GM21717 (cell line): ENCODE measurements around the gene ADRM1.

Experiments used
- ATAC-seq: cut with Tn5 transposase; IDR thresholded peaks from one replicate; pipeline ENCODE4 v1.9.1; 2021; ENCODE audit warnings: mild to moderate bottlenecking, moderate library complexity; ENCODE audit not compliant: unreplicated experiment

ADRM1 gene

DNA sequence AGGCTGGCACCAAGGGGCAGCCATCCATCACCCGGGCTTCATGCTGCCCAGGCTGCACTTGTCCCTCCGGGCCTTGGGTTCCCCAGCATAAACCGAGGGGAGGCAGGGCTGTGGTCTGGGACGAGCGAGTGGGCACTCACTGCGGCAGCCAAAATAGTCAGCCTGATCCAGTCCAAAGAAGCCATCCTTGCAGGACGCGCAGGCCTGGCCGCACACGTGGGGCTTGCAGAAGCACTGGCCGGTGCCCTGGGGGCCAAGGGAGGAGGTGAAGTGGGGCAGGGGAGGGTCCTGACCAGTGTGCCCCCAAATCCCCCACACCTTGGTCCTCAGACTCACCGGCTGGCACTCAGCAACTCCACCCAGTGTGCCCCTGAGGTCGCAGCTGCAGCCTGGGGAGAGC lies 32.1 kb downstream of the ADRM1 start:
- ATAC-seq: no peak

DNA sequence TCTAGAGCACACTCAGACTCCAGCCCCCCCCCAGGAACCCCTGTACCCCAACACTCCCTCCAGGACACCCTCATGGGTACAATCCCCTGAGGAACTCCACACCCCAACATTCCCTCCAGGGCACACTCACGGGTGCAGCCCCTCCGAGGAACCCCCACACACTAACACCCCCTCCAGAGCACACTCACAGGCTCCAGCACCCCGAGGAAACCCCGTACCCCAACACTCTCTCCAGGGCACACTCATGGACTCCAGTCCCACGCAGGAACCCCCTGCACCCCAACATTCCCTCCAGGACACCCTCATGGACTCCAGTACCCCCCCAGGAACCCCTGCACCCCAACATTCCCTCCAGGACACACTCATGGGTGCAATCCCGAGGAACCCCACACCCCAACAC lies 32.7 kb downstream of the ADRM1 start:
- ATAC-seq: no peak

DNA sequence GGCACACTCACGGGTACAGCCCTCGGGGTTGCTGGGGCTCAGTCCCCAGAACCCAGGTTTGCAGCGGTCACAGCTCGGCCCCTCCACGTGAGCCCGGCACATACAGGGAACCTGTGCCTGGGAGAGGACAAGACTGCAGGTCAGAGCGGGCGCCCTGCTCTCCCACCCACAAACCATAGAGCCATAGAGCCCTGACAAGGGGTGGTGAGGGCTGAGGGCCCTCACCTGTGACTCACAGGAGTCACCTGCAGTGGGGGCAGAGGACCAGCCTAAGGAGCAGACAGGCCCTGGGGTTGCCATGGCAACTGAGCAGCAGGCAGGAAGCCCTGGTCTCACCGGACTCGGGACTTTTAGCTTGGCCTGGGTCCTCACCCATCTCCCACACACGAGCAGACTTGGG lies 33.5 kb downstream of the ADRM1 start:
- ATAC-seq: no peak

DNA sequence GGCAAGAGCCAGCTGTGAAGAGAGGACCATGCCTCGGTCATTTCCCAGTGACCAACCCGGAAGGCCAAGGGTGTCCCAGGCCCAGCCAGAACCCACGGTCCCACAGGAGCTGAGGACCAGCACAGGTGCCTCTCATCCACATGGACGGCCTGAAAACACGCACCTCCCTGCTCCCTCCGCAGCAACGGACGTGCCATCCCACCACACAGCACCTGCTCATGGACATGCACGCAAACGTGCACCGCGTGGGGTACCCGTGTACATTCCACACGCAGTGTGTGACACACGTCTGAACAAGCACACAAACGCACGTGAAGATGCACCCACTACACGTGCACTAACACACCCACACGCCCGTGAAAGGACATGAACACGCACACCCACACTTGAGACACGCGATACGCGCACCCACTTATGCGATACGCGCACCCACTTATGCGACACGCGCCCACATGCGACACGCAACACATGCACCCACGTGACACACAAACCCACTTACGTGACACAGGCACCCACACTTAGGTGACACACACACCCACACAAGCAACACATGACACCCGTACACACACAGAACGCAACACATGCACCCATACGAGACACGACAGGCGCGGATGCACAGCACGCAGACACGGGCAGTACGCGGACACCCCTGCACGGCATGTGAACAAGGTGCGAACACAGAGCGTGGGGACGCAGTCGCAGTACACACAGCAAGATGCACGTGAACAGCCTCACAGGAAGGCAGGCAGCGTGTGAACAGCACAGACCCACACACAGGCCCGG lies 34.2 kb downstream of the ADRM1 start:
- no peak for ATAC-seq

DNA sequence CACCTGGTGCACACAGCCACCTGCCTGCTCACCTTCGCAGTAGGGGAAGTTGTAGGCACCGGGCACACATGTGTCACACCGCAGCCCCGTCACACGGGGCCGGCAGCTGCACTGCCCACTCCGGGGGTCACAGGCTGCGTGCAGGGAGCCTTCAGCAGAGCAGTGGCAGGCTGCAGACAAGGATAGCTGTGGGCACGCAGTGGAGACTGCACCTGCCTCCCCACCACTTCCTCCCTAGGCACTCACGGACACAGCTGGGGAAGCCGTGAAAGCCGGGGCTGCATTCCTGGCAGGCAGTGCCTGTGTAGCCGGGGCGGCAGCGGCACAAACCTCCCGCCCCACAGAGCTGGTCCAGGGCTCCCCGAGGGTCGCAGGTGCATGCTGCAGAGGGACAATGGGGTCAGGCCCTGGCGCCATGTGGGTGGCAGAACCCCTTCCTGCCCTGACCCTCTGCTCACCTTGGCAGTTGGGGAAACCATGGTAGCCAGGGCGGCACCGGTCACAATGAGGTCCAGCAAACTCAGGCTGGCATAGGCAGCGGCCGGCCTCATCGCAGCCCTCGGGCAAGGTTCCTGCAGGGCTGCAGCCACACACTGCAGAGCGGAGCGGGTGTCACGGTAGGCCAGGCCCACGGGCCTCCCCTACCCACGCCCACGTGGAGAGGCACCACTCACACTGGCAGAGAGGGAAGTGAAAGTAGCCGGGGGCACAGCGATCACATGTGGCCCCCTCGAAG lies 34.9 kb downstream of the ADRM1 start:
- ATAC-seq: peak; percentile 36

DNA sequence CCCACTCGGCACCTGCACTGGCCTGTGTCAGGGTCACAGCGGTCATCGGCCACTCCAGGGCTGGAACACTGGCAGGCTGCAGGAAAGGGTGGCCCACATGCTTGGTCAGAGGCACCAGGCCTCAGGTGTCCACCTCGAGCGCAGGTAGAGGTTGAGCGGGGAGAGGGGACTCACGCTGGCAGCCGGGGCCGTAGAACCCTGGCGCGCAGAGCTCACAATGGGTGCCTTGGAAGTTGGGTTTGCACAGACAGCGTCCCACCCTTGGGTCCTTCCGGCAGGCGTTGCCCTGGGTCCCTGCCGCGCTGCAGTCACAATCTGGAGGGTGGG lies 35.5 kb downstream of the ADRM1 start:
- no peak for ATAC-seq

DNA sequence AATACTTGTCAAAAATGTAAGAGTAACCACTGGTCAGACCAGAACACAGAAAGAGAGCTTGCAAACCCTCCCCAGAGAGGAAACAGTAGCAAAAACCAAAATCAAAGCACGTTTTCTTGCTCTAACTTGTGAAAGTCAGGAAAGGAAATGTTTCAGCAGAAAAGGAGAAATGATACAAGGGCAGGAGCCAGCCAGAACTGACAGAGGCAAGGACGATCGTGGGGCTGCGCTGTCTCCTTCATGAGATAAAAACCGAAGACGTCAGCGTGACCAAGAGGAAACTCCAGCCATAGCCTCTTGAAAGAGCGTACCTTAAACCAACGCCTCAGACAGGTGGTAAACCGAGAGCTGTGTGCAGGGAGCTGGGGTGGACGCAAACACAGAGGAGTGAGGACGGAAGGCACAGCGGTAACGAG lies 36.9 kb downstream of the ADRM1 start:
- peak; percentile 67 for ATAC-seq

DNA sequence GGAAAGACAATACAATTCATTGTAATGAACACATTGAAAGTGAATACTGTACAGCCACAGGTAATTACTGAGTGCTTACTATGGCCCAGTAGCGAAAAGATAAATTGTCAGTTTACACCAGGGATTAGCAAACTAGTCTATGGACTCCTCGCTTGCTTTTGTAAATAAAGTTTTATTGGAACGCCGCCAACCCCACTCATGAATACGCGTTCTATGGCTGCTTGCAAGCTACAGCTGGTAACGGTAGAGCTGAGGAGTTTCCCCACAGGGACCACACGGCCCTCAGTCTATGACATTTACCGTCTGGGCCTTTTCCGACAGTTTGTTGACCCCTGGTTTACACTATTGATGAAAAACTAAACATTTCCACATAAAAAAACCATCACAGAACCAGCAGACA lies 40.1 kb downstream of the ADRM1 start:
- ATAC-seq: no peak

DNA sequence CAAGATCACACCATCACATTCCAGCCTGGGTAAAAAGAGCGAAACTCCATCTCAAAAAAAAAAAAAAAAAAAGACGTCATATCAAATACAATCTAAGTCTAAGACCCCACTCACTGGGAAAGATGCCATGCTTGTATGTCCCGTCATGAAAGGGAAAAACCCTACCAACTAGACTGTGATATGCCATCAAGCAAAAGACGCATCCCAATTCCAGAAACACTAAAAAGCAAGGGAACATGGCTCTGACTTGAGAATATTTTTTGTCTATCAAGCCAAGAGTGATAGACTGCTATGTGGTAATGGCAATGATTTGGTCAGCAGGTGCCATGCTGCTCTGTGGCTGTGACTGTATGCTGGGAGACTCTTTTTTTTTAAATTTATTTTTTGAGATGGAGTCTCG lies 41.3 kb downstream of the ADRM1 start:
- ATAC-seq: no peak

DNA sequence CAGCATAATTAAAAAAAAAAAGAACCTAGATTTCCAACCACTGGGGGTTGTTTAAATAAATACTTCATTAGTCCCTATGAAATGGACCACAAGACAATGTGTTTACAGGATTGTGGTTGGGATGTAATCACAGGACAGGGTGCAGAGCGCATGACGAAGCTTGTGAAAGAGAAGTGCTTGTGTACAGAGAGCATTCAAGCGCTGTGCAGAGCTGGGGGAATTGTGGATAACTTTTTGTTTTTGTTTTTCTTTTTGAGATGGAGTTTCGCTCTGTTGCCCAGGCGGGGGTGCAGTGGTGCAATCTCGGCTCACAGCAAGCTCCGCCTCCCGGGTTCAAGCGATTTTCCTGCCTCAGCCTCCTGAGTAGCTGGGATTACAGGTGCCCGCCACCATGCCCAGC lies 42.0 kb downstream of the ADRM1 start:
- no peak for ATAC-seq

DNA sequence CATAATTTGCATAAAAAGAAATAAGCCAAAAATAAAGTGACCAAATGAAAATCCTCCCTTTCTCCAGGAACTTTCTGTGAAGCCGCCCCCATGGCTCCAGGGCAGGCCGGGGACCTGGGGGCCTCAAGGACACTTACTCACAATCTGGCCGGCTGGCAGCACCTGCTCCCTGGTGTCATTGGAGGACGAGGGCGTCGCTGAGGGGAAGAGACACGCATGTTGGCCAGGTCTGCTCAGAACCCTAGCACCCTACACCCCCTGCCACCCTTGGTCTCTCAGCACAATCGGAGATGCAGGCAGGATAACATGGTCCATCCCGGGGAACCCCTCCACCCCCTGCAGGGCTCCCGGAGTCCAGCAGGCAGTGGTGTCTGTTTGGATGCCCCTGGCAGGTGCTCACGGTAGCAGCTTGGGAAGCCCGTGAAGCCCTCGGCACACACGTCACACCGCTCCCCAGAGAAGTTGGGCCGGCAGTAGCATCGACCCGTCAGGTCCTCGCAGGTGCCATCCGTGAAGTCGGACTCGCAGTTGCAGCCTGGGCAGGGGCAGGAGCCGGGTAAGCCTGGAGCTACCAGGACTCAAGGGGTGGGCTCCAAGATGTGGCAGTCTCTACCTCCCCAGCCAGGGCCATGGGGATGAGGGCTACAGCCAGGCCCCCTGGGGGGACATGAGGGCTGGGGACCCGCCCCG lies 43.0 kb downstream of the ADRM1 start:
- no peak for ATAC-seq

DNA sequence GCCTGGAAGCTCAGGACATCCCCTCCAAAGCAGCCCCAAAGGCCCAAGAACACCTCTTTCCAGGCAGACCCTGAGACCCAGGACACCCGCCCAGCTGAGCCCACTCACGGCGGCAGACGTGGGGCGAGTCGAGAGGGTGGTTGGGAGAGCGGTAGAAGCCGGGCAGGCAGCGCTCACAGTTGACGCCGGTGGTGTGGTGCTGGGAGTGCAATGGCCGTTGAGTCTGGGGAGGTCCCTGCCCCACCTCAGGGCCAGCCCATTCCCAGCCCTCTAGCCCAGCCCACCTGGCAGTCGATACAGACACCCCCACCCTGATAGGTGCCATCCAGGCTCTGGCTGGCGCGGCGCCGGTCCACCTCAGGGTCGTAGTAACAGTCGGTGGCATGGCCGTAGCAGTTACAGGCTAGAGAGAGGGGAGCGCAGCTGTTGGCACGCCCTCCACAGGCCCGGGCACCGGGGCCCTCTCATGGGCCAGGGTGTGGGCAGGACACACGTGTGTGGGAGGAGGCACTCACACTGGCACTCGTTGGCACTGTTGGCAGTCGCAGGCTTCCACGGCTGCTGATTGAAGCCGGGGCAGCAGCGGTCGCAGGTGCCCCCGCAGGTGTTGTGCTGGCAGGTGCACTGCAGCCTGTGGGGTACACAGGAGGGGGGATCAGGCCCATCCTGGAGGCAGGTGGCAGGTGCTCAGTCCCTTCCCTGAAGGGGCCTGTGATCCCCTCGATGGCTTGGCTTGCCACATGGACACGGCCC lies 43.8 kb downstream of the ADRM1 start:
- no peak for ATAC-seq

DNA sequence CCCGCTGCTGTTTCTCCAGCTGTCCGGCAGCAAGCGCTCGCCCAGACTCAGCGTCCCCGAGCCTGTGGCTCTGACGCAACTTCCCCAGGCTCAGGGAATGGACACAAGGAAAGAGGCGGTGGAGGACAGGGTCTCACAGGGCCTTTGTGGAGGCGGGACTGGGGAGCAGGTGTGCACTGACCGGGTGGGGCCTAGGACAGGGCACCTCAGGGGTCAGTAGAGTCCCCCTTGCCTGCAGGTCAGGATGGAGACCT lies 44.3 kb downstream of the ADRM1 start:
- ATAC-seq: no peak

DNA sequence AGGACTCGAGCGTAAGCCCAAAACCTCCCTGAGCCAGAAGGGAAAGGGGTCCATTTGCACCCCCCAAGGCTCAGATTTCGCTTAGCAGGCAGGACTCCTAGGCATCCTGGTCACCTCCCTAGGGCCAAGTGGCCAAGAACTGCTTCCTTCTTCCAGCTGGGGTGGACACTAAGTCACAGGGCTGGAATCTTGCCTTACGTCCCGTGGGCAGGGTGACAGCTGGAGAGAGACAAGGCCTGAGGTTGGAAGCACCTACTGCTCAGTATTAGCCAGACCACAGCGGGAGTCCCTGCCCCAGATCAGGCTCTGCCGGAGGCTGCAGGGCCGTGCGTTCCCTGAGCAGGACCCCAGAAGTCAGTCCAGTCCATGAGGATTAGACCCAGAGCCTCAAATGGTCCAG lies 44.6 kb downstream of the ADRM1 start:
- no peak for ATAC-seq

DNA sequence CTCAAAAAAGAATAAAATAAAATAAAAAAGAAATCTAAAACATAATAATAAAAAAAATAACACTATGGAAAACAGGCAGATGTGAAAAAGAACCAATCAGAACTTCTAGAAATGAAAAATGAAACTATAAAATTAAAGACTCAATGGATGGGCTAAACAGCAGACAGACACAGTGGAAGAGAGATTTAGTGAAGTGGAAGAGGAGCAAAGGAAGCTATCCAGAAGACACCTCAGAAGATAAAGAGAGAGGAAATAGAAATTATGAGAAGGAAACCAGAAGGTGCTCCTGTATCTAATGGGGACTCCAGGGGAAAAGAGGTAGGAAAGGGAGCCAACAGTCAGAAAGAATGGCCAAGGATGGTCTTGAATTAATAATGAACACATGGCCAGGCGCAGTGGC lies 45.8 kb downstream of the ADRM1 start:
- ATAC-seq: no peak

DNA sequence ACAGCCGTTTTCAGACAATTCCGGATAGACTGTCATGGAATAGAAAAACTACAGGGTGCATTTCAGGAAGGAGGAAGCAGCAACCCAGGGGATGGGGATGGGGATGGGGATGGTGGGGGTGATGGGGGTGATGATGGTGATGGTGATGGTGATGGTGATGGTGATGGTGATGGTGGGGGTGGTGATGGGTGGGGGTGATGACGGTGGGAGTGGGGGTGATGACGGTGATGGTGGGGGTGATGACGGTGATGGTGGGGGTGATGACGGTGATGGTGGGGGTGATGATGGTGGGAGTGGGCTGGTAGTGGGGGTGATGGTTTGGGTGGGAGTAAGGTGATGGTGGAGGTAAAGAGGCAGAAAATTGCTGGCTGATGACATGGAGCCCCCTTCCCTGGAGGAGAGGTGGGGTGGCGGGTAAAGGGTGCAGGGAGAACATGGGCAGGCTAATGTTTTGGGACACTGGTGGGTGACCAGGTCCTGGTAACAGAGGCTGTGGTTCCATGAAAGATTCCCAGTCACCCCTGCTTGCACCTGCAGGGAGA lies 46.8 kb downstream of the ADRM1 start:
- ATAC-seq: no peak

DNA sequence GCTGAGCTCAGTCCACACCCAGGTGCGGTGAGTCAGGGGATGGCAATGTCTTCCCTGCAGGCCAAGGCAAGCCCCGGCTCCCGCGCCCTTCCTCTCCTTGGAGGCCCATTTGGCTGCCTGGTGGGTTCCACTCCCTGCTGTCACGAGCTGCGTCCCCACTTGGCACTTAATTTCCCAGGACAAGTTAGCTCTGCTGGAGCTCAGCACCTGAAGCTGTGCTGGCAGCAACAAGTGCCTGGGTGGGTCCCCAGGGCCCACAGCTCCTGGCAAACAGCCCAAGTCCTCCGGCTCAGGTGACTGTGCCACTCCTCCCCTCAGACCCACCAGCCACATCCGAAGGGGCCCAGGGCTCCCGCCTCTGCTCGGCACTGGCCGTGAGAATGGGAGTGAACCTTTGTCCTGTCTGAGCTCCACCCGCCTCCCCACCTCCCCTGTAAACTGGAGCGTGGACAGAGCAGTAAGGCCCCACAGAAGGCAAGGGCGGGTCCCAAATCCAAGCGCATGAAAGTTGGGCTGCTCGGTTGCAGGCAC lies 47.4 kb downstream of the ADRM1 start:
- ATAC-seq: no peak

DNA sequence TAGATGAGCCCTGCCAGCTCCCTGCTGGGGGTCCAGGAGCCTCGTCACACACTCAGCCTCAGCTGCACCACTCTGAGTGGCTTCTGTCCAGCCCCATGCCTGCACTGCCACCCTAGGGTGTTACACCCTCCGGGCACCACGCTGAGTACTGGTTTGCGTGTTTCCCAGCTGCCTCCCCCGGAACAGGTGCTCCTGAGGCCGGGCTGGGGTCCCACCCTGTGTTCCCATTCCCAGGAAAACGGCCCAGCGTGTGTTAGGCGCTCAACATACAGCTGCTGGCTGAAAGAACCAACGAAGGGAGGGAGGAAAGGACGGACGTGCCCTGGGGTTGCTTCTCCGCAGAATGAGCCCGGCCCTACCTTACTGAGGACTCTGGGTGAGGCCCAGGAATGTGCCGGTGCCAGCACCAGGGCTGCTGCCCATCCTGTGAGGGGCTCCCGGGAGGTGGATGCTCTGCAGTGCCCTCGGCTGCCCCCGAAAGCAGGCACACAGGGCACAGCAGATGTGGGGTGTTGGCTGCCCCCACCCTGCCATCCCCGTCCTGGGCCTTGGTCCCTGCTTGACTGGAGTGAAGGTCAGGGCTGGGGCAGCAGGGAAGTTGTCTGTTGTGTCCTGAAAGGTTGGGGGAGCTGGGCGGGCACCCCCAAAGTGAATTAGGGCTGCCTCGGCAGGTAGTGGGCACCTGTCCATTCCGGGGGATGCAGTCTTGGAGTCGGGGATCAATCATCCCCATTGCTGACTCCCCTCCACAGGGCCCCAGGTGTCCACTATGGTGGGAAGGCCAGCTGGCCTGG lies 48.0 kb downstream of the ADRM1 start:
- ATAC-seq: no peak

DNA sequence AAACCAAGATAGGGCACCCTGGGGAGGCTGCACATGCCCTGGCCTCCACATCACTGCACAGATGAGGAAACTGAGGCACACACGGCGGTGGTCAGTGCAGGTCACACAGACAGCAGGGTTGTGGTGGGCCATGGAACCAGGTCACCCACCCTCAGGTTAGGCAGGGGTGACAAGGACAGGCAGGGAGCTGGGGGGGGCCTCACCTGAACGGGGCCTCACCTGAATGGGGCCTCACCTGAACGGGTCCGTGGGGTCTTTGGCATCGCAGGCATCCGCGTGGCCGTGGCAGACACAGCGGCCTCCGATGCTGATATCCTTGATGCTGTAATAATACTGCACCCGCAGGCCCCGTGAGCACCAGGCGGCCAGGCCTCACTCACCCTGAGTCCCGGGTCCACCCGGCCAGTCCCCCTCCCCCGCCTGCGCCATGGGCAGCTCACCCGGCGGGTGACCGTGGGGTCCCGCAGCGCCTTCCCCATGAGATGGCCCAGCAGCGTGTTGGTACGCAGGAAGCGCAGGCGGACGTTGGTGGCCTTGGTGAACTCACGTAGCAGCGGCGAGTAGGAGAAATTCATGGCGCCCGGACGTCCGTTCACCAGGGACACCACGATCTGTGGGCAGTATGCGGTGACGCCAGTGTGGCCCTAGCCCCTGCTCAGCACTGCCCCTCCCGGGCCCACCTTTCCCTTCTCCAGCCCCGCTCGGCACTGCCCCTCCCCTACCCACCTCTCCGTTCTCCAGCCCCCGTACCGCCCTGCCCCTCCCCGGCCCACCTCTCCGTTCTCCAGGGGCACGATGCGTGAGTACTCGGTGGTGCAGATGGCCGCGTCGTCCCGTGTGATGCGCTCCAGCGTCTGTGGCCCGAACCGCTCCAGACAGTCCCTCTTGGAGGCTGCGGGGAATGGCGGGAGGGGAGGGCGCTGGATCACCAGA lies 48.9 kb downstream of the ADRM1 start:
- no peak for ATAC-seq
